ENCODE results near the gene MRPL50. TPM values are rescaled to one million over a fixed set of nuclear protein-coding genes. Genes with fewer than 3 reads are reported as not detected.

The MRPL50 gene
- total and polyA plus RNA-seq, 2 donors (not counting 1 experiment from before 2014, with no cell fraction given) = 11.8 to 12.2 TPM

DNA sequence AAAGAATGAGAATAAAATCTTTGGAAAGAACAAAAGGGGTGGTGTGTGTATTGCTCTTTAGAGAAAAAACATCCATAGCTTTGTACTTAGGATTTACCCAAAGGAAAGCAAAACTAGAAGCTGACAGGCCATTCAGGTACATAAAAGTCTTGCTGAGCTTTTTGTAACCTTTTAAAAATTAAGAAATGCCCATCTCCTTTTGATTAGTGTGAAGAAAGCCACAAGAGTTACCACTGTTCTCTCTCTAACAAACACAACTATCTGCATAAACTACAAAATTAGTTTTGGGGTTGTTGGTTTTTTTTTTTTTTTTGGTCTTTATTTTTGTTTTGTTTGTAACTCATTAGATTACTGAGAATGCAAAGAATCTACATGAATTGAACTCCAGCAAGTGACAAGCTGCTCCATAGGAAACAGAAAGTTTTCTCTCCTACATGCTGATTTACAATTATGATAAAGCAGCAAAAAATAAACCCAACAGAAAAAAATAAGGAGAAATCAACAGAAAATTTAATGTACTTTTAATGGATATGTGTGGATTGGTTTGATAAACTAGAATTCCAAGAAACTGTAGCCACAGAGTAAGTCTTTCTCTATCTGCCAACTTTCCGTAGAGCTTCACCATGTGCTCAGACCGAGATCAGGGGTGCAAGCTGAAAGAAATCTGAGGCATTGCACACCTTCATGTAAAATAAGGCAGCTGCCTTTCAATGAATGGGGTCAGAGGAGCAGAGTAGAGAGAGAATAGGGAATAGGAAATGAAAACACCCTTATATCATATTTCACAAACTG lies 25.9 kb downstream of the MRPL50 start:
- Histone ChIP-seq H3K79me2 (ENCODE audit: control insufficient read depth, insufficient read depth, low read length) (no peaks in the 10 kb centered on the region), H3K4me1 (ENCODE audit: control insufficient read depth, extremely low read depth, insufficient read depth, low read length) (no peaks in the 10 kb centered on the region), H3K36me3 (ENCODE audit: control insufficient read depth, insufficient read depth, low read length) (no peaks in the 10 kb centered on the region), H3K9ac (ENCODE audit: insufficient read depth, low read length) (no peak overlapping the region), H3K27me3 (ENCODE audit: control insufficient read depth, insufficient read depth, low read length) (no peaks in the 10 kb centered on the region), H3K4me2 (ENCODE audit: extremely low read depth, insufficient read depth, low read length) (no peak overlapping the region), H3K4me3 (replicated peaks in 1 of 4; ENCODE audit: control extremely low read depth in 1 of 4, insufficient read depth in 1 of 4, low read depth in 3 of 4, low read length in 4 of 4) (no peak overlapping the region), H3K27ac (ENCODE audit: insufficient read depth, low read length) (no peak overlapping the region), H3K9me3 (ENCODE audit: control insufficient read depth, insufficient read depth, low read depth, low read length) (no peaks in the 10 kb centered on the region), H4K20me1 (ENCODE audit: control insufficient read depth, extremely low read depth, insufficient read depth, low read length) (no peaks in the 10 kb centered on the region), H2AFZ (ENCODE audit: low read length) (no peak overlapping the region)
- DNase-seq (ENCODE audit: low read depth in 2 of 2) = no peak
- no peak for TF ChIP-seq EZH2 (IDR thresholded peaks at IDR 0.05; ENCODE audit: low read length, missing control alignments)
- TF ChIP-seq, protein P1, sequence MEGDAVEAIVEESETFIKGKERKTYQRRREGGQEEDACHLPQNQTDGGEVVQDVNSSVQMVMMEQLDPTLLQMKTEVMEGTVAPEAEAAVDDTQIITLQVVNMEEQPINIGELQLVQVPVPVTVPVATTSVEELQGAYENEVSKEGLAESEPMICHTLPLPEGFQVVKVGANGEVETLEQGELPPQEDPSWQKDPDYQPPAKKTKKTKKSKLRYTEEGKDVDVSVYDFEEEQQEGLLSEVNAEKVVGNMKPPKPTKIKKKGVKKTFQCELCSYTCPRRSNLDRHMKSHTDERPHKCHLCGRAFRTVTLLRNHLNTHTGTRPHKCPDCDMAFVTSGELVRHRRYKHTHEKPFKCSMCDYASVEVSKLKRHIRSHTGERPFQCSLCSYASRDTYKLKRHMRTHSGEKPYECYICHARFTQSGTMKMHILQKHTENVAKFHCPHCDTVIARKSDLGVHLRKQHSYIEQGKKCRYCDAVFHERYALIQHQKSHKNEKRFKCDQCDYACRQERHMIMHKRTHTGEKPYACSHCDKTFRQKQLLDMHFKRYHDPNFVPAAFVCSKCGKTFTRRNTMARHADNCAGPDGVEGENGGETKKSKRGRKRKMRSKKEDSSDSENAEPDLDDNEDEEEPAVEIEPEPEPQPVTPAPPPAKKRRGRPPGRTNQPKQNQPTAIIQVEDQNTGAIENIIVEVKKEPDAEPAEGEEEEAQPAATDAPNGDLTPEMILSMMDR (conservative IDR thresholded peaks at IDR 0.05 in 1 of 2, IDR thresholded peaks at IDR 0.05 in 1 of 2; ENCODE audit: low read depth in 1 of 2, low read length in 2 of 2) = no peak

DNA sequence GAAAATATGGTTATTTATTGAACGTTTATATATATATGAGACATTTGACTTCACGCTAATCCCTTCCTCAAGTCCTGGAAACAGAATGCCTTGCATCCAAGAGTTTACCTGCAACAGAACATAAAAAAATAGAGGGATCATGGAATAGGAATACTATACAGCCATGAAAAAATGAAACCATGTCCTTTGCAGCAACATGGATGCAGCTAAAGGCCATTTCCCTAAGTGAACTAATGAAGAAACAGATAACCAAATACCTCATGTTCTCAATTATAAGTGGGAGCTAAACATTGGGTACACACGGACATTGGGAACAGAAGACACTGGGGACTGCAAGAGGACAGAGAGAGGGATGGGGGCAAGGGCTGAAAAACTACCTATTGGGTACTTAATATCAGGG lies 26.6 kb downstream of the MRPL50 start:
- no peaks in the 10 kb centered on the region for H3K27me3 ChIP-seq (ENCODE audit: control insufficient read depth, insufficient read depth, low read length)
- no peak overlapping the region for H3K4me3 ChIP-seq (replicated peaks in 1 of 4; ENCODE audit: control extremely low read depth in 1 of 4, insufficient read depth in 1 of 4, low read depth in 3 of 4, low read length in 4 of 4)
- H3K4me2 ChIP-seq (ENCODE audit: extremely low read depth, insufficient read depth, low read length) = no peak overlapping the region
- no peak for TF ChIP-seq EZH2 (IDR thresholded peaks at IDR 0.05; ENCODE audit: low read length, missing control alignments)
- TF ChIP-seq, protein P1 (conservative IDR thresholded peaks at IDR 0.05 in 1 of 2, IDR thresholded peaks at IDR 0.05 in 1 of 2; ENCODE audit: low read depth in 1 of 2, low read length in 2 of 2) = no peak
- no peaks in the 10 kb centered on the region for H3K36me3 ChIP-seq (ENCODE audit: control insufficient read depth, insufficient read depth, low read length)
- no peaks in the 10 kb centered on the region for H3K79me2 ChIP-seq (ENCODE audit: control insufficient read depth, insufficient read depth, low read length)
- no peak overlapping the region for H2AFZ ChIP-seq (ENCODE audit: low read length)
- no peaks in the 10 kb centered on the region for H3K4me1 ChIP-seq (ENCODE audit: control insufficient read depth, extremely low read depth, insufficient read depth, low read length)
- no peaks in the 10 kb centered on the region for H4K20me1 ChIP-seq (ENCODE audit: control insufficient read depth, extremely low read depth, insufficient read depth, low read length)
- H3K9me3 ChIP-seq (ENCODE audit: control insufficient read depth, insufficient read depth, low read depth, low read length) = no peaks in the 10 kb centered on the region
- no peak overlapping the region for H3K27ac ChIP-seq (ENCODE audit: insufficient read depth, low read length)
- H3K9ac ChIP-seq (ENCODE audit: insufficient read depth, low read length) = no peak overlapping the region
- no peak for DNase-seq (ENCODE audit: low read depth in 2 of 2)

DNA sequence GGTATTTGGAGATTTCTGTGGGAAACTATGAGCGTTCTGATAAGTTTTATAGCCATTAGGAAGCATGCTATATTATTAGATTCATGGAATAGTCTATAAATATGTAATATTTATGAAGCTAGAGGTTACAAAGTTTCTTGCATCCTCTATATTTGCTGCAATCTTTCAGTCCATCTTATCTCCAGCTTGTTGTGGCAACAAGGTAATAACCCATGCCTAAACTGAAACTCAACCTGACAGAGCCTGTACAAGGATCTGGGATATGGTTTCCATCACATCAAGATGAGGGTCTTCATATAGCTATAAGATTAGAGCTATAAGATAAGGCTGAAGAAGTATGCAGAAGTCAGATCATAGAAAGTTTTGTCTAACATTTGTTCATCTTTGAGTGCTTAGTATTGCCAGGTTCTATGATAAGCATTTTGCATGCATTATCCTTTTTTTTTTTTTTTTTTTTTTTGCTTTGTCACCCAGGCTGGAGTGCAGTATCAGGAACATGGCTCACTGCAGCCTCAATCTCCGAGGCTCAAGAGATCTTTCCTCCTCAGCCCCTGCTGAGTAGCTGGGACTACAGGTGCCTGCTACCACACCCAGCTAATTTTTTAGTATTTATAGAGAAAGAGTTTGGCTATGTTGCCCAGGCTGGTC lies 28.4 kb downstream of the MRPL50 start:
- no peak overlapping the region for H3K27ac ChIP-seq (ENCODE audit: insufficient read depth, low read length)
- no peaks in the 10 kb centered on the region for H3K27me3 ChIP-seq (ENCODE audit: control insufficient read depth, insufficient read depth, low read length)
- no peak for DNase-seq (ENCODE audit: low read depth in 2 of 2)
- H4K20me1 ChIP-seq (ENCODE audit: control insufficient read depth, extremely low read depth, insufficient read depth, low read length) = no peaks in the 10 kb centered on the region
- TF ChIP-seq EZH2 (IDR thresholded peaks at IDR 0.05; ENCODE audit: low read length, missing control alignments) = no peak
- TF ChIP-seq, protein P1 (conservative IDR thresholded peaks at IDR 0.05 in 1 of 2, IDR thresholded peaks at IDR 0.05 in 1 of 2; ENCODE audit: low read depth in 1 of 2, low read length in 2 of 2) = no peak
- no peaks in the 10 kb centered on the region for H3K36me3 ChIP-seq (ENCODE audit: control insufficient read depth, insufficient read depth, low read length)
- H3K4me1 ChIP-seq (ENCODE audit: control insufficient read depth, extremely low read depth, insufficient read depth, low read length) = no peaks in the 10 kb centered on the region
- no peaks in the 10 kb centered on the region for H3K9me3 ChIP-seq (ENCODE audit: control insufficient read depth, insufficient read depth, low read depth, low read length)
- H3K4me2 ChIP-seq (ENCODE audit: extremely low read depth, insufficient read depth, low read length) = no peak overlapping the region
- H3K4me3 ChIP-seq (replicated peaks in 1 of 4; ENCODE audit: control extremely low read depth in 1 of 4, insufficient read depth in 1 of 4, low read depth in 3 of 4, low read length in 4 of 4) = no peak overlapping the region
- H2AFZ ChIP-seq (ENCODE audit: low read length) = no peak overlapping the region
- no peak overlapping the region for H3K9ac ChIP-seq (ENCODE audit: insufficient read depth, low read length)
- no peaks in the 10 kb centered on the region for H3K79me2 ChIP-seq (ENCODE audit: control insufficient read depth, insufficient read depth, low read length)
